Right lobe of liver (tissue), 4 donors: ENCODE results near the gene PGAM5.

ENCODE experiments used
- CTCF ChIP-seq, 4 donors: fragments of 200-600 bp in 3 of 4; fragments of 450-650 bp in 1 of 4; IDR thresholded peaks; one replicate each; pipeline versions ENCODE4 v1.5.1 to v1.8.0; 2016 to 2022; ENCODE audit warnings: antibody characterized with exemption in 4 of 4, mild to moderate bottlenecking in 2 of 4
- POLR2A ChIP-seq: fragments of 450-650 bp; IDR thresholded peaks from one replicate; pipeline ENCODE4 v1.6.1; 2017; ENCODE audit warnings: antibody characterized with exemption, mild to moderate bottlenecking
- donor health status: DM: no; HTN: no; CAD: no.
- donor health status: DM: no; HTN: no; CAD: no.
- donor health status: DM: no; HTN: yes; CAD: no.

DNA sequence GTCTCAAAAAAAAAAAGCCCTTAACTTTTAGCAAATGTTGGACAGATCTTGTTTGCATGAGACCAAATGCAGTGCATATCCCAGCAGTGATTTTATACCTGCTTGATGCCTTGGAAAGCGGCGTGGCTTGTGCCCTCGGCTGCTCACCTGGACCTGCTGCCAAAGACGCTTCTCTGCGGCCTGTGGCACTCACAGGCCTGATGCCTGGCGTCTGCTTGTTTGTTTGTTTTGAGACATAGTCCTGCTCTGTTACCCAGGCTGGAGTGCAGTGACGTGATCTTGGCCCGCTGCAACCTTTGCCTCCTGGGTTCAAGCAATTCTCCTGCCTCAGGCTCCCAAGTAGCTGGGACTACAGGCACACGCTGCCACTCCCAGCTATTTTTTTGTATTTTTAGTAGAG is 5.2 kb downstream of the PGAM5 start:
- no peak for TF ChIP-seq POLR2A
- no peak for TF ChIP-seq CTCF (IDR thresholded peaks at IDR 0.05)
